Type B pancreatic cell (in vitro differentiated cells): ENCODE measurements around the gene MYO7A. TPM values are rescaled to one million over a fixed set of nuclear protein-coding genes. Genes with fewer than 3 reads are reported as not detected.

Source experiments
- DNase-seq: peaks from one replicate; pipeline ENCODE4 v3.0.0; 2021; ENCODE audit warnings: mixed read lengths; ENCODE audit not compliant: unreplicated experiment; ENCODE audit errors: extremely low spot score
- H3K27ac Mint-ChIP-seq: 2 replicates; pipeline ENCODE4 v1.8.0; 2021; ENCODE audit warnings: mild to moderate bottlenecking, mixed read lengths
- H3K27me3 Mint-ChIP-seq: 2 replicates; pipeline ENCODE4 v1.8.0; 2021; ENCODE audit warnings: mixed read lengths
- H3K36me3 Mint-ChIP-seq: 2 replicates; pipeline ENCODE4 v1.8.0; 2021; ENCODE audit warnings: mixed read lengths
- H3K4me1 Mint-ChIP-seq: one replicate; pipeline ENCODE4 v1.8.0; 2021; ENCODE audit warnings: mixed read lengths; ENCODE audit not compliant: unreplicated experiment
- H3K4me3 Mint-ChIP-seq: 2 replicates; pipeline ENCODE4 v1.8.0; 2021; ENCODE audit warnings: mild to moderate bottlenecking, mixed read lengths
- H3K9me3 Mint-ChIP-seq: 2 replicates; pipeline ENCODE4 v1.8.0; 2021; ENCODE audit warnings: mixed read lengths
- CTCF ChIP-seq: fragments of 200-600 bp; sonication (generic); conservative IDR thresholded peaks from 2 replicates; pipeline ENCODE4 v1.5.0; 2021; ENCODE audit warnings: antibody characterized with exemption, mild to moderate bottlenecking
- total RNA-seq: library from RNA; stranded (reverse); gene quantifications from 2 replicates; pipeline ENCODE4 v1.2.1, GENCODE V29; 2021; ENCODE audit warnings: low replicate concordance

The MYO7A gene
- total RNA-seq, 1 donor from 2014 or later: 2.8 TPM

GRCh38 chr11:77151804-77152509, 23.9 kb downstream of the MYO7A start:
- Mint-ChIP-seq H3K27me3 (peaks cover 15% of the 10 kb centered on the region), H3K4me3 (no peak overlapping the region), H3K36me3 (no peaks in the 10 kb centered on the region), H3K9me3 (no peaks in the 10 kb centered on the region), H3K27ac (no peak overlapping the region), H3K4me1 (peaks cover 27% of the 10 kb centered on the region)
- TF ChIP-seq CTCF: no peak
- no peak for DNase-seq

GRCh38 chr11:77152846-77153245, 24.8 kb downstream of the MYO7A start:
- Mint-ChIP-seq H3K27ac (no peak overlapping the region), H3K4me3 (no peak overlapping the region), H3K9me3 (no peaks in the 10 kb centered on the region), H3K4me1 (peaks cover 18% of the 10 kb centered on the region), H3K36me3 (no peaks in the 10 kb centered on the region), H3K27me3 (peaks cover 10% of the 10 kb centered on the region)
- TF ChIP-seq CTCF: no peak
- no peak for DNase-seq

- no peak overlapping the region for H3K27ac Mint-ChIP-seq
- no peaks in the 10 kb centered on the region for H3K36me3 Mint-ChIP-seq
- DNase-seq: no peak
- TF ChIP-seq CTCF: no peak
- peaks cover 12% of the 10 kb centered on the region for H3K4me1 Mint-ChIP-seq
- H3K9me3 Mint-ChIP-seq: no peaks in the 10 kb centered on the region
- H3K4me3 Mint-ChIP-seq: no peak overlapping the region
- H3K27me3 Mint-ChIP-seq: peaks cover 5% of the 10 kb centered on the region
These were observed 25.5 kb downstream of the MYO7A start for GRCh38 chr11:77153276-77154185.

- Mint-ChIP-seq H3K27me3 (peaks cover 9% of the 10 kb centered on the region), H3K9me3 (no peaks in the 10 kb centered on the region)
These were observed 26.5 kb downstream of the MYO7A start for GRCh38 chr11:77154381-77155081.

More at GRCh38 chr11:77154381-77155081, 26.5 kb downstream of the MYO7A start:
- TF ChIP-seq CTCF: no peak
- no peak for DNase-seq
- Mint-ChIP-seq H3K4me1 (peaks cover 12% of the 10 kb centered on the region), H3K4me3 (no peak overlapping the region), H3K36me3 (no peaks in the 10 kb centered on the region), H3K27ac (no peak overlapping the region)
